Mesothelial cell of epicardium (in vitro differentiated cells): ENCODE results near the gene CCNC. TPM values are rescaled to one million over a fixed set of nuclear protein-coding genes. Genes with fewer than 3 reads are reported as not detected.
"Not testable (repeated sequence)": the region's sequence is repeated elsewhere in the genome, so short reads cannot be mapped to it uniquely, and the experiment has no call there.

Experiments
- DNase-seq, 2 experiments: peaks; one replicate each; pipeline ENCODE4 v3.0.0; 2021; ENCODE audit warnings: low spot score in 2 of 2; ENCODE audit not compliant: unreplicated experiment in 2 of 2
- H3K27ac Mint-ChIP-seq: 2 replicates; pipeline ENCODE4 v1.8.0; 2021; ENCODE audit warnings: mixed read lengths
- H3K27me3 Mint-ChIP-seq: 2 replicates; pipeline ENCODE4 v1.8.0; 2021; ENCODE audit warnings: low read depth, mixed read lengths
- H3K36me3 Mint-ChIP-seq: 2 replicates; pipeline ENCODE4 v1.8.0; 2021; ENCODE audit warnings: mixed read lengths
- H3K4me1 Mint-ChIP-seq: 2 replicates; pipeline ENCODE4 v1.8.0; 2021; ENCODE audit warnings: mixed read lengths
- H3K4me3 Mint-ChIP-seq: 2 replicates; pipeline ENCODE4 v1.8.0; 2021; ENCODE audit warnings: mild to moderate bottlenecking, moderate library complexity, mixed read lengths
- H3K9me3 Mint-ChIP-seq: 2 replicates; pipeline ENCODE4 v1.8.0; 2021; ENCODE audit warnings: mixed read lengths
- total RNA-seq: library from RNA; stranded (reverse); gene quantifications from 3 replicates; pipeline ENCODE4 v1.2.1, GENCODE V29; 2021
- TF ChIP-seq, protein P1 (sequence below): fragments of 200-600 bp; sonication (generic); IDR thresholded peaks from one replicate; pipeline ENCODE4 v1.5.0; 2021; ENCODE audit warnings: antibody characterized with exemption; ENCODE audit not compliant: unreplicated experiment

The CCNC gene
- total RNA-seq, 1 donor from 2014 or later: 54.3 TPM

DNA sequence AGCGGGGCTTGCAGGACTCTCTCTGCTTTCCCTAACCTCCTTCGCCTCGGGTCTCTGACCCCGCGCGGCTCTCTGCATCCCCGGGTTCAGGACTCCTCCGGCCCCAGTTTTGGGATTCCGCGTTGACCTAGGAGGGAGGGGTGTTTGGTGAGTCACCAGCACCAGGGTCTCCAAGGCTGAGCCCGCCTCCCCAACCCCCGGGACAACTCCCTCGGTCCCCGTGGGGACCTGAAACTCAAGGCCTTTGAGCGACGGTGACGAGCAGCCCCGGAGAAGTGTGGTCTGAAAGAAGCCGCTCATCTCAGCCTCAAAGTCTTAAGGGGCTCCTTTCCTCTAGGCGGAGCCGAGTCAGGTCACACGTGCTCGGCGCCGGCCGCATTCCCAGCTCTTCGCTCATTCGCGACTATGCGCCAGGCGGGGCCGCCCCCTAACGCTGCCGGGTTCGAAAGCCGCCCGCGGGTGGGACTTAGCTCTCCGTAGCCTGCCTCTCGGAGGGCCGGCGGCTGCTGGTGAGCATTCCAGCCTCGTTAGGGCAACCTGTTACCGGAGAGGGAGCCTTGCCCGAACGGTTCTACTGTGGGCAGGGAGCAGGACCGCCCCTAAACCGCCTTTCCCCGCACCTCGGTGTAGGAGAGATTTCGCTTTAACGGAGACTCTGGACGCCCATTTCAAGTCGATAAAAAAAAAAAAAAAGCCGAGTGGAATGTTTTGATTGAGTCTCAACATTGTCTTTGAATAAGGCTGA is 35.1 kb upstream of the CCNC start:
- H3K9me3 Mint-ChIP-seq: no peaks in the 10 kb centered on the region
- no peaks in the 10 kb centered on the region for H3K36me3 Mint-ChIP-seq
- H3K4me1 Mint-ChIP-seq: peaks cover 10% of the 10 kb centered on the region
- TF ChIP-seq, protein P1, sequence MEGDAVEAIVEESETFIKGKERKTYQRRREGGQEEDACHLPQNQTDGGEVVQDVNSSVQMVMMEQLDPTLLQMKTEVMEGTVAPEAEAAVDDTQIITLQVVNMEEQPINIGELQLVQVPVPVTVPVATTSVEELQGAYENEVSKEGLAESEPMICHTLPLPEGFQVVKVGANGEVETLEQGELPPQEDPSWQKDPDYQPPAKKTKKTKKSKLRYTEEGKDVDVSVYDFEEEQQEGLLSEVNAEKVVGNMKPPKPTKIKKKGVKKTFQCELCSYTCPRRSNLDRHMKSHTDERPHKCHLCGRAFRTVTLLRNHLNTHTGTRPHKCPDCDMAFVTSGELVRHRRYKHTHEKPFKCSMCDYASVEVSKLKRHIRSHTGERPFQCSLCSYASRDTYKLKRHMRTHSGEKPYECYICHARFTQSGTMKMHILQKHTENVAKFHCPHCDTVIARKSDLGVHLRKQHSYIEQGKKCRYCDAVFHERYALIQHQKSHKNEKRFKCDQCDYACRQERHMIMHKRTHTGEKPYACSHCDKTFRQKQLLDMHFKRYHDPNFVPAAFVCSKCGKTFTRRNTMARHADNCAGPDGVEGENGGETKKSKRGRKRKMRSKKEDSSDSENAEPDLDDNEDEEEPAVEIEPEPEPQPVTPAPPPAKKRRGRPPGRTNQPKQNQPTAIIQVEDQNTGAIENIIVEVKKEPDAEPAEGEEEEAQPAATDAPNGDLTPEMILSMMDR: no peak
- H3K4me3 Mint-ChIP-seq: peak overlapping the region; percentile 41
- no peak overlapping the region for H3K27ac Mint-ChIP-seq
- peaks cover 98% of the 10 kb centered on the region for H3K27me3 Mint-ChIP-seq
- peak in 1 of 2 experiments; percentile 65 for DNase-seq

DNA sequence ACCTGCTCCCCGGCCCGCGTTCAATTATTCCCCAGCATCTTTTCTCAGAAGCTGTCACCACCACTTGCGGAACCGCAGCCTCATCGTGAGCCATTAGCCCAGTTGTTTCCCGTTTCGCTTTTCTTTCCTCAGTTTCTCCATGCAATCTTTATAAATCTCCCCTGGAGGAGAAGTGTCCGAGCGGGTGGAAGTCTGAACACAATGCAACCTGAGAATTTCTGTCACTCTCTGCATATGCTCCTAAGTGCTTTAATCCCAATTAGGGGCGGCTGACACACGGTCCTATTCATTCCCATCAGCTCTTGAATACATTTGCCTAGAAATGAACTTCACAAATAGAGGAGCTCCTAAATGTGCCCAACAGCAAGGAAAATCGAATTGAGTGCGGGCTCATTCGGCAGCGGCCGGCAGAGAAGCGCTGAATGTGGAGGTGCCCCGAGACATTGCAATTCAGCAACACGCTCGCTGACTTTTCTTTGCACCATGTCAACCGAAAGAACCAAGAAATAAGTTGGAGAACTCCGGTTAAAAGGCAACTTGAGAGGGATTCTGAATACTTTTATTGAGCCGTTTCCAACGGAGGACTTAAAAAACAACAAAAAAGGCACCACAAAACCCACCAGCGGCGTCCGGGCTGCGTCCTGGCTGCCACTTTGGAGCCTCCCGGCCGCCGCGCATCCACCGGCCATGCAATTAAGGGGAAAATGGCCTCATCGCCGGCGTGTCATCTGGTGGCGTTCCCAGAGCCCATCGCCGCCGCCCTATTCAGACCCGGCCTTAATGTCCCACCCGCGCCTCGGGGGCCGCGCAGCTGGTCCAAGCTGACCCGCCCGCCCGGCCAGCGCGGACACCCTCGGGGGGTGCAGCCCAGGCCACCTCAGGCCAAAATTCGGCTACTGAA is 34.3 kb upstream of the CCNC start:
- no peak overlapping the region for H3K27ac Mint-ChIP-seq
- TF ChIP-seq, protein P1: no peak
- no peak for DNase-seq
- no peaks in the 10 kb centered on the region for H3K9me3 Mint-ChIP-seq
- no peaks in the 10 kb centered on the region for H3K36me3 Mint-ChIP-seq
- H3K4me3 Mint-ChIP-seq: peak overlapping the region; percentile 22
- peaks cover 98% of the 10 kb centered on the region for H3K27me3 Mint-ChIP-seq
- H3K4me1 Mint-ChIP-seq: peaks cover 10% of the 10 kb centered on the region

DNA sequence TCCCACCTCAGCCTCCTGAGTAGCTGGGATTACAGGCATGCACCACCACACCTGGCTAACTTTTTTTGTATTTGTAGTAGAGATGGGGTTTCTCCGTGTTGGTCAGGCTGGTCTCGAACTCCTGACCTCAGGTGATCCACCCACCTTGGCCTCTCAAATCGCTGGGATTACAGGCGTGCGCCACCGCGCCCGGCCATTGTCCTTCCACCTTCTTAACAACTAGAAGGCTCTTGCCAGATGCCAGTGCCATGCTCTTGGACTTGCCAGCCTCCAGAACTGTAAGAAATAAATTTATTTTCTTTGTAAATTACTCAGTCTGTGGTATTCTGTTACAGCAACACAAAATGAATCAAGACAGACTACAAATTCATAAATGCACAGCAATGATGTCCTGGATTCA is 26.2 kb upstream of the CCNC start:
- H3K27ac Mint-ChIP-seq, H3K9me3 Mint-ChIP-seq, DNase-seq, H3K4me3 Mint-ChIP-seq, H3K4me1 Mint-ChIP-seq, H3K36me3 Mint-ChIP-seq: not testable (repeated sequence)
- peaks cover 97% of the 10 kb centered on the region for H3K27me3 Mint-ChIP-seq

DNA sequence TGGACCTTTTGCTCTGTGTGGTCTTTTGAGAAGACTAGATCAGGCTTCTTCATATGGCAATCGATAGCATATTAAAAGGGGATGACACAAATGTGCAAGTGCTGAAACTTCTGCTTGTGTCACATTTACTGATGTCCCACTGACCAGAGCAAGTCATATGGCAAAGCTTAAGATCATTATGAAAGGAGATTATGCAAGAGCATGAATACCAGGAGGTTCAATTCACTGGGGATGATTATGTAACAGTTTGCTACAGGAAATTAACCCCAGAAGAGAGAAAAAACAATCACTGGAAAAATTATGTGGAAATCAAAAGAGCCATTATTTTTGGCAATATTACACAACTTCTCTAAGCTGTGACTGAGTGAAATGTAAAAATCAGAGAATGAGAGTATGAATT is 24.4 kb upstream of the CCNC start:
- H3K4me1 Mint-ChIP-seq: peaks cover 9% of the 10 kb centered on the region
- peaks cover 5% of the 10 kb centered on the region for H3K9me3 Mint-ChIP-seq
- TF ChIP-seq, protein P1: no peak
- peaks cover 98% of the 10 kb centered on the region for H3K27me3 Mint-ChIP-seq
- no peak overlapping the region for H3K27ac Mint-ChIP-seq
- H3K36me3 Mint-ChIP-seq: no peaks in the 10 kb centered on the region
- no peak overlapping the region for H3K4me3 Mint-ChIP-seq
- DNase-seq: no peak

DNA sequence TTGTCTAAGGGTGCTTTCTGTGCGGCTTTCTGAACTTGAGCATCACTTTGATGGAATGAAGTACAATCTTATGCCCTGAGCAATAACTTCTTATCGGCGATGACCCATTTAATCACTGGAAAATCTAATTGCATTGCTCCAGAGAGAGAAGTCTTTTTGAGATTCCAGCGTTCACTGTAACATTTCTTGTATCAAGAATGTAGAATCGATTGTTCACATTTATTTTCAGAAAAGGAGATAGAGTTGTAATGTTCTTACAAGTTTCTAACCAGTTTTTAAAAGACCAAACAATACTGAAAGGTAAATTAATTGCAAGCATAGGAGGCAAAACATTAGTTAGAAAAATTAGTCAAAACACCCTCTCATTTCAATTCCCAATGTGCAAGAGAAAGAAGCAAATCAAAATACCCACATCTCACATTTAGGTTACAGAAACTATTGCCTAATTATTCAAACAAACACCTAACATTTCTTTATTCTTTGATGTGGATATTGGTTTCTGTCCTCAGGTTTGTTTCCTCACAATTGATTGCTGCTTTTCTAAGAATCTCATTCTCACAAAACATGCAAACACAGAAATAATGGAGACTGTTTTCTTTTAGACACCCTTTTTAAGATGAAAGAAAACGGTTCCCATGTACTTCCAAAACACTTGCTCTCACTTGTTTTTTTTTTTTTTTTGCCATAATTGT is 23.4 kb upstream of the CCNC start:
- Mint-ChIP-seq H3K27ac (no peak overlapping the region), H3K9me3 (peaks cover 5% of the 10 kb centered on the region), H3K4me3 (no peak overlapping the region), H3K27me3 (peaks cover 94% of the 10 kb centered on the region), H3K4me1 (peaks cover 9% of the 10 kb centered on the region), H3K36me3 (no peaks in the 10 kb centered on the region)
- DNase-seq: no peak
- TF ChIP-seq, protein P1: no peak
